GM19468 (cell line): ENCODE measurements around the gene CDK13.

Experiments
- ATAC-seq: cut with Tn5 transposase; IDR thresholded peaks from one replicate; pipeline ENCODE4 v1.9.1; 2021; ENCODE audit warnings: mild to moderate bottlenecking, moderate library complexity, moderate number of reproducible peaks; ENCODE audit not compliant: unreplicated experiment; ENCODE audit errors: extremely low read depth

CDK13 gene

DNA sequence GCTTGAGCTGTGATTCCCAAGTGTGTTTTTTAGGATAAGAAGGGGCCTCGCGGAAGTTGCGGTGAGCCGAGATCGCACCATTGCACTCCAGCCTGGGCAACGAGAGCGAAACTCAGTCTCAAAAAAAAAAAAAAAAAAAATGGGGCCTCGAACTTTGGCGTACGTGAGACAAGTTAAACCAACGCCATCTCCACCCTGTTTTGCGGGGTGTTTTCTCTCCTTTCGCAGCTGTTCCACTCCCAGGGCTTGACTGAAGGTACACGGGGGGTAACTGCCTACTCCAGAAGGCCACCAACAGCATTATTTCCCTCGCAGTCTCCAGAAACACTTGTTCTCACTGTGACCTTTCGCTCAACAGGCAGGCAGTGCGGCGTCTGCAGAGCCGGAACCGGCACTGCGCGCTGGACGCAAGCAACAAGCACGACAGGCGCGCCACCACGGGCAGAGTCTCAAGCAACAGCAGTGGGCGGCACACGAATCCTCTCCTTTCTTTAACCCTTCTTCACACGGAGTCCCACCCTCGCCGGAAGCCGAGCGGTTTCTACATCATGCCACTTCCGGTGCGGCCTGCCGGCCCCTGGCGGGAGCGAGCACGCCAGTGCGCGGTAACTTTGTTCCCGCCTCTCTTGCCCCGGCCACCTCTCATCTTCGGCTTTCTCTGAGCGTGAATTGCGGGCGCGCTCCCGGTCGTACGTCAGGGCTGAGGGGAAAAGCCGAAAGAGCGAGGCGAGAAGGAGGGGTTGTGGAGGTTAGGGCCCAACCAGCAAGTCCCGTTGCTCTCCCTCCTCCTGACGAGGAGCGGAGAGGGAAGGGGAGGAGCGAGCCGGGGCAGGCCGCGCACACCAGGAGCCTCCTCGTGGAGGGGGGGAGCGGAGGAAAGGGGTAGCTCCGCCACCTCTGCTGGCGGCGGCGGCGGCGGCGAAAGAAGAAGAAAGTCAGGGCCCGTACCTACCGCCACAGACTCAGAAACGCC lies 814 bp upstream of the CDK13 start:
- ATAC-seq, result peak; percentile 66

DNA sequence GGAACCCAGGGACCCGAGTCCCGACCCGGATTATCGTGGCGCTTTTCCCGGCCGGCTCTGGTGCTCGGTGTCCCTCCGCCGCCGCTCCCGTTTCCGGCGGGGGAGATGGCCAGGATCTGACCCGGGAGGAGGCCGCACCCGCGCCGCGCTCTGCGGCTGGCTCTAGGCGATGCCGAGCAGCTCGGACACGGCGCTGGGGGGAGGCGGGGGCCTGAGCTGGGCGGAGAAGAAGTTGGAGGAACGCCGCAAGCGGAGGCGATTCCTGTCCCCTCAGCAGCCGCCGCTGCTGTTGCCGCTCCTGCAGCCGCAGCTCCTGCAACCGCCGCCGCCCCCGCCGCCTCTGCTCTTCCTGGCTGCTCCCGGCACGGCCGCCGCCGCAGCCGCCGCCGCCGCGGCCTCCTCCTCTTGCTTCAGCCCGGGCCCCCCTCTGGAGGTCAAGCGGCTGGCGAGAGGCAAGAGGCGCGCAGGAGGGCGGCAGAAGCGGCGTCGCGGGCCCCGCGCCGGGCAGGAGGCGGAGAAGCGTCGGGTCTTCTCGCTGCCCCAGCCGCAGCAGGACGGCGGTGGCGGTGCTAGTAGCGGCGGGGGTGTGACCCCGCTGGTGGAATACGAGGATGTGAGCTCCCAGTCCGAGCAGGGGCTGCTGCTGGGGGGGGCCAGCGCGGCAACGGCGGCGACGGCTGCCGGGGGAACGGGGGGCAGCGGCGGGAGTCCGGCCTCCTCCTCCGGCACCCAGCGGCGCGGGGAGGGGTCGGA lies 593 bp downstream of the CDK13 start:
- no peak for ATAC-seq

DNA sequence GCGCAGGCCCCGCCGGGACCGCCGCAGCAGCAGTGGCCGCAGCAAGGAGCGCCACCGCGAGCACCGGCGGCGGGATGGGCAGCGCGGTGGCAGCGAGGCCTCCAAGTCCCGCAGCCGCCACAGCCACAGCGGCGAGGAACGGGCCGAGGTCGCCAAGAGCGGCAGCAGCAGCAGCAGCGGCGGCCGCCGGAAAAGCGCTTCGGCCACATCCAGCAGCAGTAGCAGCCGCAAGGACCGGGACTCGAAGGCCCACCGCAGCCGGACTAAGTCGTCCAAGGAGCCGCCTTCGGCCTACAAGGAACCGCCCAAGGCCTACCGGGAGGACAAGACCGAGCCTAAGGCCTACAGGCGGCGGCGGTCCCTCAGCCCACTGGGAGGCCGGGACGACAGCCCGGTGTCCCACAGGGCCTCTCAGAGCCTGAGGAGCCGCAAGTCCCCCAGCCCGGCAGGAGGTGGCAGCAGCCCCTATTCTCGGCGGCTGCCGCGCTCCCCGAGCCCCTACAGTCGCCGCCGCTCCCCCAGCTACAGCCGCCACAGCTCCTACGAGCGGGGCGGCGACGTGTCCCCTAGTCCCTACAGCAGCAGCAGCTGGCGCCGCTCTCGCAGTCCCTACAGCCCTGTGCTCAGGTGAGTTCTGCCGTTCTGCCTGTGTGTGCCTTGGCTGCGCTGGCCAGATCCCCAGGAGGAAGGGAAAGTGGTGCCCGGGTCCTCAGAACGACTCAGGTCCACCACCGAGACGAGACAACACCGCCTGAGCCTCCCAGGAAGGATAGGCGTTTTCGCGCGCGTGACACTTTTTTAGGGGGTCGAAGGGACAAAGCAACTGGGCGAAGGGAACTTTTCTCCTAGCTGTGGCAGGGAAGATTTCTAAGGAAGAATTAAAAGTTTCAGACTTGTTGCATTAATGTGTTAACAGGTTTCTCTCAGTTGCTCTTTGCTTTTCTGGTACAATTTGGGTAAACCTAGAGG lies 1.5 kb downstream of the CDK13 start:
- peak; percentile 11 for ATAC-seq

DNA sequence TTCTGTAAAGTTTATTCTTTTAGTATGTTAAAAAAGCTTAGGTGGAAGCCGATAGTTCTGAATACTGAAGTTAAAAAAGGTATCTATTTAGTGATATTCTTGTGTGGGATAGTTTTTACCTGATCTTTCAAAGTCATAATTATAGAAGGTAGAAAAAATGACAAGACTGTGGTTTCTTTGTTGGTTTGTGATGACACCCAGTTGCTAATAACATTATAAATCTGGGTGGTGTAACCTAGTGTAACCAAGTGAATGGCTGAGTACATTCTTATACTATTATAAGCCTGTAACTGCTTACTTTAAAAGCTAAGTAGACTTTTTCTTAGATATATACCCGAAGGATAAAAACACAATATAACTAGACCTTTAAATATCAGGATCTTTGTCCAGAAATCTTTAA lies 2.3 kb downstream of the CDK13 start:
- ATAC-seq, result no peak

DNA sequence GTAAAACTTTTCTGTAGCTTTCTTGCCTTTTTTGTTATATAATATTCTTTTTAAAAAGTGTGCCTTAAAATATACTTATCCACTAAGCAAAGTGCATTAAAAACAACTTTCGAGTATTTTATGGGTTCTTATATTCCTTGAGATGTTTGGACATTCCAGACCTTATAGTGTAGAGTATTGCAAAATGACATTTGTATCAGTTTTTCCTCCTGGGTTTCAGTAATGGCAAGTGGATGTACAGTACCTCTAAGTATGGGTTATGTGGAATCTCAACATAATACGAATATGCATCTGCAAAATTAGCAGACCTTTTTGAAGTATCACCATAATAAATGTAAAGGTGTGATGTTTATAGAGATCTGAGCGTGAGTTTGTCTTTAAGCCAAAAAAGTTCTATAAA lies 2.7 kb downstream of the CDK13 start:
- no peak for ATAC-seq

DNA sequence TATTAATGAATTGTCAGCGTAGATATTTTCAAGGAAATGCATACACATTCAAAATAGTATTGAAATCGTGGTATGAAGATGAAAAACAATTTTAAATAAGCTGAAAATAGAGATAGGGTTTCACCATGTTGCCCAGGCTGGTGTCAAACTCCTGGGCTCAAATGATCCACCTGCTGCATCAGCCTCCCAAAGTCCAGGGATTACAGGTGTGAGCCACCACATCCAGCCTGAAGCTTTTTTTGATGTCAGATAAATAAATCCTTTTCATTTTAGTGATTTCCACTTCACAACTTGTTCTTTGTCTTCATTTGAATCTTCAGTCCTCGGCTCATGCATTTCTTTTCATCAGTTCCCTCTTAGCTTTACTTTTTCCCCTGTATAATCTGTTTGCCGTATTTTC lies 4.6 kb downstream of the CDK13 start:
- no peak for ATAC-seq

DNA sequence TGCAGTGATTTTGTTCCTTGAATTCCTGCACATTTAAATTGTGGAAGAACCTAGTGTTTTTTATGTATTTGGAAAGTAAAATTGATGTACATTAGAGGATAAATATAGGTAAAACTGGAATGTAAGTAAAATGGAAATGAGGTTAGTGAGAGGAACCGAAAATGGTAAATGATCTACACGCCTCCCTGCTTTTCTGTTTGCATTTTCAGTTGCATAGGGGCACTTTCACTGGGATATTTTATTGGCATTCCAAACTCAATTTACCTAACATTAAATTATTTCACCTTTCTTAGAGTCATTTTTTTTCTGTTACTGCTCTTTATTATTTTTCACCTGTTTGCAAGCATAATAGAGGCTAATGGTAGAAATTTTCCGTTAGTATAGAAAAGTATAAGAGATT lies 8.0 kb downstream of the CDK13 start:
- ATAC-seq, result no peak

DNA sequence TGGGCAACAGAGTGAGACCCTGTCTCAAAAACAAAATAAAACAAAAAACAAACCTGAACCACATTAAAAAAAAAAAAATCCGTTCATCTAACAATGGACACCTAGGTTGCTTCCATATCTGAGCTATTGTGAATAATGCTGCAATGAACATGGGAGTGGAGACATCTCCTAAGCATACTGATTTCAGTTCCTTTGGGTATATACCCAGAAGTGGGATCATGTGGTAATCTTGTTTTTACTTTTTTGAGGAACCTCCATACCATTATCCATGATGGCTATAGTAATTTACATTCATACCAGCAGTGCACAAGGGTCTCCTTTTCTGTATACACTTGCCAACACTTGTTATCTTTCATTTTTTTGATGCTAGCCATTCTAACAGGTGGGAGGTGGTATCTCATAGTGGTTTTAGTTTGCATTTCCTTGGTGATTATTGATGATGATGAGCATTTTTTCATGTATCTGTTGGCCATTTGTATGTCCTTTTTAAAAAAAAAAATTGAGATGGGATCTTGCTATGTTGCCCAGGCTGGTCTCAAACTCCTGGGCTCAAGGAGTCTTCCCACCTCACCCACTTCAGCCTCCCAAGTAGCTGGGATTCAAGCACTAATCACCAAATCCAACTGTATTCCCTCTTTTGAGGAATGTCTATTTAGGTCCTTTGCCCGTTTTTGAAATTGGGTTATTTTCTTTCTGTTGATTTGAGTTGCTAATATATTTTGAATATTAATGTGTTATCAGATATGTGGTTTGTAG lies 17.5 kb downstream of the CDK13 start:
- no peak for ATAC-seq

DNA sequence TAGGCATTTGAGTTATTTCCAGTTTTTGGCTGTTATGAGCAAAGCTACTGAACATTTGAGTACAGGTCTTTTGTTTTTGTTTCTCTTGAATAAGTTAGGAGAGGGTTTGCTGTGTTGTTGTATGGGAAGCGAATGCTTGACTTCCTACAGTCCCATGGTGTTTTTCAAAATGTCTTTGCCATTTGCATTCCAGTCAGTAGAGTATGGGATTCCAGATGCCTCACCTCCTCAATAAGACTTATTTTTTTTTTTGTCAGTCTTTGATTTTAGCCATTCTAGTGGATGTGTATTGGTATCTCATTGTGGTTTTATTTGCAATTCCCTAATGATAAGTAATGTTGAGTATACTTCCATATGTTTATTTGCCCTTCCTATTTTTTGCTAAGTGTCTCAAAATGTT lies 19.4 kb downstream of the CDK13 start:
- no peak for ATAC-seq

DNA sequence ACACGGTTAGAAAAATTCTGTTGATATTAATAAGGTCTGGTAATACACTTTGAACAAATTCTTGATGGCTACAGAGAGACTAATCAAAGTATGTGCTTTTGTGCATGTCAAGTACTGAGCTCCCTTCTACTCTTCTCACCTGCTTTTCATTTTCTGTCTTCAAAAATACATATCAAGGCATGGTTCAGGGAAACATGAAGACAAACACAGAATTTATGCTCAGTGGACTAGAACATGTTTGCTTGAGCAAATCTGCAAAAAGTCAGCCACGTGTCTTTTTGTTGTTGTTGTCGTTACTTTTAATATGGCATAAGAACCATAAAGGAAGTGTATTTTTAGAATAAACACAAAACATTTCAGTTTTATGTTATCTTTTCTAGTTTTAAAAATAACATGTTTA lies 21.9 kb downstream of the CDK13 start:
- ATAC-seq, result no peak

DNA sequence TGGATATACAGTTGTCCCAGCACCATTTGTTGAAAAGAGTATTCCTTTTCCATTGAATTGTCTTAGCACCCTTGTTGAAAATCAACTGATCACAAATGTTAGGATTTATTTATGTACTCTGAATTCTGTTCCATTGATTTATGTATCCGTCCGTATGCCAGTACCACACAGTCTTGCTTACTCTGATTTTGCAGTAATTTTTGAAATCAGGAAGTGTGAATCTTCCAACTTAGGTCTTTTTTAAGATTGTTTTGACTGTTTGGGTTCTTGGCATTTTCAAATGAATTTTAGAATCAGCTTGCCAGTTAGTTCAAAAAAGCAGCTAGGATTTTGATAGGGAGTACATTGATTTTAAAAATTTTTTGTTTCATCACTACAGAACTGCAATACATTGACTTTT lies 23.7 kb downstream of the CDK13 start:
- no peak for ATAC-seq

DNA sequence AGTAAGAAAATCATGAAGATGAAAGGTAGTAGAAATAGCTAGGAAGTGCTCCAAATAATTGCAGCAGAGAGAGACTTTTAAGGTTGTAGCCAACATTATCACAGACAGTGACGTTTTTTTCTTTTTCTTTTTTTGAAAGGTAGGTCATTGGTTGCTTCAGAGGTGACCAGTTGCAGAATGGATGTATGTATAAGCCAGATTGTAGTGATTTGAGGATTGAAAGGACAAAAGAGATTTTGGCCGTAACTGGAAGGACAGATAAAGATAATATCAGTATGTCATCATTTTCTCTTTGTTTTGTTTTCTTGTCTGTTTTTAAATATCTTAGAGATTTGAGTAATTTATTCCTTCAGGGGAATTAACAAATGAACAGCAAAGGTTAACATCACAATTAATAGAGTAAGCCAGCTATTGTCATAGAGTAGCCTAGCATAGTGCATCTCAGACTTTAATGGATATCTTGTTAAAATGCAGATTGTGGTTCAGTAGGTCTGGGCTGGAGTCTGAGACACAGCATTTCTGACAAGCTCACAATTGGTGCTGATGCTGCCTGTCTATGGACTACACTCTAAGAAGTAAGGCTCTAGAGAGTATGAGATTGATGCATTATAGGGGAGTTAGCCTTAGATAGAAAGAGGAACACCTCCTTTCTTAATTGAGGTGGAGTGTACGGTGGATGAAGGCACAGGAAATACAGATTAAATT lies 28.3 kb downstream of the CDK13 start:
- no peak for ATAC-seq

DNA sequence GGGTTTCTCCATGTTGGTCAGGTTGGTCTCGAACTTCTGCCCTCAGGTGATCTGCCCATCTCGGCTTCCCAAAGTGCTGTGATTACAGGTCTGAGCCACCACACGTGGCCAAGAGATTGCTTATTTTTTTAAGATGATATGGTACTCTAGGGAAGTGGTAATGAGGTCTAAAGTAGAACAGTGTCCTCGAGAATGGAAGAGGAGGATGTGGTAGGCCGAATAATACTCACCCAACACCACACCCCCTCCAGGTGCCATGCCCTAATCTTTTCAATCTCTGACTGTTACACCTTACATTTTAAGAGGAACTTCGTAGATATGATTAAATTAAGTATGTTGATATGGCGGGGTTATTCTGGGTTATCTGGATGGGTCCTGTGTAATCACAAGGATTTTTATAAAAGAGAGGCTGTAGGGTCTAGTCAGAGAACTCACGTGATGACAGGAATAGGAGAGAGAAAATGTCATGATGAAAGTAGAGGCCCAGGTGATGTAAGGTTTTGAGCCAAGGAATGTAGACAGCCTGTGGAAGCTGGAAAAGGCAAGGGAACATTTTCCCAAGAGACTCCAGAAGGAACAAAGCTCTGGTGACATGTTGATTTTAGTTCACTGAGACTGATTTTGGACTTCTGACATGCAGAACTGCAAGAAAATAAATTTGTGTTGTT lies 29.5 kb downstream of the CDK13 start:
- no peak for ATAC-seq

DNA sequence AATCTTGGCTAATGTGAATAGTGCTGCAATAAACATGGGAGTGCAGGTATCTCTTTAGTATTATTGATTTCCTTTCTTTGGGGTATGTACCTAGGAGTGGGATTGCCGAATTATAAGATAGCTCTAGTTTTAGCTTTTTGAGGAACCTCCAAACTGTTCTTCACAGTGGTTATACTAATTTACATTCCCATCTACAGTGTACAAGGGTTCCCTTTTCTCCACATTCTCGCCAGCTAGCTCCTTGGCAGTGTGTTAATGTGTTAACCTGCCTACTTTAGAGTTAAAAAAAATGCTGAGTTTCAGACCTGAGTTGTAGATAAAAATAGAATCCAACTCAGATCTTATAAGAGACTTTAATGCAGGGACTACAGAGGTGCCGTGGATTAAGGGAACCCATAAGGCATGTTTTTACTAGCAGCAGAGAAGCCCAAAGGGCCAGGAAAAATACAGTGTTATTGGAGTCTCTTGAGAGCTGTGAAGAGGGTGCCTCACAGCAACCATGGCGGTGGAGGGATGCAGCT lies 35.4 kb downstream of the CDK13 start:
- no peak for ATAC-seq

DNA sequence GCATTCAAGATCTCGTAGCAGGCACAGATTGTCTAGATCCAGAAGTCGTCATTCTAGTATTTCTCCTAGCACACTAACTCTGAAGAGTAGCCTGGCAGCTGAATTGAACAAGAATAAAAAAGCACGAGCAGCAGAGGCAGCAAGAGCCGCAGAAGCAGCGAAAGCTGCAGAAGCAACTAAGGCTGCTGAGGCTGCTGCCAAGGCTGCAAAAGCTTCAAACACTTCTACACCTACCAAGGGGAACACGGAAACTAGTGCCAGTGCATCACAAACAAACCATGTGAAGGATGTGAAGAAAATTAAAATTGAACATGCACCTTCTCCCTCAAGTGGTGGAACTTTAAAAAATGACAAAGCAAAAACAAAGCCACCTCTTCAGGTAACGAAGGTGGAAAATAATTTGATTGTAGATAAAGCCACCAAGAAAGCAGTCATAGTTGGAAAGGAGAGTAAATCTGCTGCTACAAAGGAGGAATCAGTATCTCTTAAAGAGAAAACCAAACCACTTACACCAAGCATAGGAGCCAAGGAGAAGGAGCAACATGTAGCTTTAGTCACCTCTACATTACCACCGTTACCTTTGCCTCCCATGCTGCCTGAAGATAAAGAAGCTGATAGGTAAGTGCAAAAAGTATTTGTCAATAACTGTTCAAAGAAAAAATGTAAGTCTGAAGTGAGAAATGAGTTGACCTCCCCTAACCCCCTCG lies 37.7 kb downstream of the CDK13 start:
- no peak for ATAC-seq

DNA sequence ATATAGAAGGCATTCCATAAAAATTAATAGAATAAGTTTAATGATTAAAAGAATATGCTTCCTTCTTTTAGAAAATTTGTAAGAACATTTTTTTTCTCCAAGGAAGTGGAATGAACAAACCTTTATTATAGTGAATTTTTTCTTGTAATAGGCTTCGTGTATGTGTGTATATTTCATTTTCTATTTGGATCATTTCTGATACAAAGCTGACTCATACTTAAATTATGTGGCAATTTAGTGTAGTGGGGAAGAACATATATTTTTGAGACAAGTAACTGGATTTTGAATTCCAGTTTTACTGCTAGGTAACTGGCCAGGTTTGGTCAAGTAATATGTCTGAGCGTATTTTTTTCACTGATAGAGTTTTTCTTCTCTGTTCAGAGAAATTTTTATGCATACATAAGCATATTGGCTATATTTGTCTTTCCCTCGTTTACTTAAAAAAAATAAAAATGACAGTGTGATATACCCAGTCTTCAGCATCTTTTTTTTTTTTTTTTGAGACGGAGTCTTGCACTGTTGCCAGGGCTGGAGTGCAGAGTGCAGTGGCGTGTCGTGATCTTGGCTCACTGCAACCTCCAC lies 50.8 kb downstream of the CDK13 start:
- ATAC-seq, result no peak

DNA sequence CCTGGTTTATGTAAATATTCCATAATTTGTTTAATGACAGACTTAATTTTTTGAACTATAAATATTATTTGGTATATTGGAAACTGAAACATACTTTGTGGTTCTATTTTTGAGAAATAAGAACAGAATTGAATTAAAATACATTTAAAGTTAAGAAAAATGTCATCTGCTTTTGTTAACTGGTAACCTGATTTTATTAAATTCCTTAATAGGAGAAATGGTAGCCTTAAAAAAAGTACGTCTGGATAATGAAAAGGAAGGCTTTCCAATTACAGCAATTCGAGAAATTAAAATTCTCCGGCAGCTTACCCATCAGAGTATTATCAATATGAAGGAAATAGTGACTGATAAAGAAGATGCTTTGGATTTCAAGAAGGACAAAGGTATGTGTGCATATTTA lies 51.6 kb downstream of the CDK13 start:
- no peak for ATAC-seq
